HG03457 (cell line): ENCODE data around the gene APBB2.
A peak's percentile ranks its signal among the peaks of the same experiment; 100 is the strongest.

Experiments
- ATAC-seq: cut with Tn5 transposase; IDR thresholded peaks from one replicate; pipeline ENCODE4 v1.9.1; 2021; ENCODE audit warnings: moderate number of reproducible peaks; ENCODE audit not compliant: unreplicated experiment

The APBB2 gene

DNA sequence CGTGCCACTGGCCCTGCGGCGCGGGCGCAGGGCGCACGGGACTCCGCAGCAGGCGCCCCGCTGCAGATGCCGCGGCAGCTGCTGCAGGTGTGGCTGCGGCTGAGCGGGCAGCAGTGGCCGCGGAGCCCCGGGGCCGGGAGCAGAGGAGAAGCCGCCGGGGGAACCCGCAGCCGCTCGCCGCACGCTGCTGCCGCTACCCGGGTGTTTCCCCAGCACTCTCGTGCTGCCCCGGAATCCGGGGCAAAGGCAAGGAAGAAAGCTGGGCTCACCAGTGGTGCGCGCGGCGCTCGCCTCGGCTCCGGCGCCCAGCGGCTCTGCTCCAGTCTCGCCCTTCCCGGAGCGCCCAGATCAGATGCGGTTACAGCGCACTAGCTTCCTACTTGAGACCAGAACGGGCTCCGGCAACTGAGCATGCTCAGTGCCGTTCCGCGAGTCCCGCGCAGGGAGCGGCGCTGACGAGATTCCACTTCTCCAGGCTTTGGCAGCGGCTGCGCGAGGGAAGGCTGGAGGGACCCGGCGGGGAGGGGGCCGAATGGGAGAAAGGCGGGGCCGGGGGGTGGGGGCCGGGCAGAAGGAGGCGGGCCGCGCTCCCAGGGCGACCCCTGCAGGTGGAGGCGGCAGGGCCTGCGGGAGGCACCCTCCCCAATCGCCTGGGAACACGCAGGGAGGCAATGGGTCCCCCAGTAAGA, at the start of gene APBB2:
Gene APBB2, minus strand, starts transcription at position 407 of the 689 bp plus-strand sequence. CDS start 181,288 bp downstream, outside the sequence.
- ATAC-seq = peak; percentile 47

DNA sequence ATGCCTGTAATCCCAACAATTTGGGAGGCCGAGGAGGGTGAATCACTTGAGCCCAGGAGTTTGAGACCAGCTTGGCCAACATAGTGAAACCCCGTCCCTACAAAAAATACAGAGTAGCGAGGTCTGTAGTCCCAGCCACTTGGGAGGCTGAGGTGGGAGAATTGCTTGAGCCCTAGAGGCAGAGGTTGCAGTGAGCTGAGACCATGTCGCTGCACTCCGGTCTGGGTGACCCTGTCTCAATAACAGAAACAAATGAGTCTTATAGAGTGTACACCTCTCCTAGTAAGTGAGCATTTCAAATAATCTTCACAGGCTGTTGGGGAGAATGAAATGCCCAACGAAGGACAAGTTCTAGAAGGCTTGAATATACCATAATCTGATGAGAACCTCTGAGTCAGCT, 47.9 kb upstream of the APBB2 start:
- no peak for ATAC-seq

- ATAC-seq = no peak
Observed at GRCh38 chr4:41260116-41260733, 45.9 kb upstream of the APBB2 start.

- ATAC-seq = no peak
Observed at GRCh38 chr4:41258783-41259182, 44.4 kb upstream of the APBB2 start.

DNA sequence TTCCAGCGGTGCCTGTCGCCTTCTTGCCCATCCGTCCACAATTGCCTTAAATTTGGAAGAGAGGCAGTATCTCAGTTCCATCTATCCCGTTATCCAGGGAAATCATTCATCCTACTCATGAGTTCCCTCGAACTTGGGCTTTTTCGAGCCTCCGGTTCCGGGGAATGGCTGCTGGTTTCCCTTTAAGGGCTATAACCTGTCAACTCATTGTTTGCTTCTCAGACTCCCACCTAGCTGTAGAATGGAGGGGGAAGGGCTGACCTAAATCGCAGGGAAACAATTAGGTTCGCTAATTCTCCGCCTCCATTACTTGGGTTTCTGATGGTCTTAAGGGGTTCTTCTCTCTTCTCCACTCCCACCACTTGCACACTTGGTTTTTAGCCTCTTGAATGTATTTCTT, 43.6 kb upstream of the APBB2 start:
- ATAC-seq = no peak

- no peak for ATAC-seq
Observed at GRCh38 chr4:41257257-41257901, 43.0 kb upstream of the APBB2 start.

DNA sequence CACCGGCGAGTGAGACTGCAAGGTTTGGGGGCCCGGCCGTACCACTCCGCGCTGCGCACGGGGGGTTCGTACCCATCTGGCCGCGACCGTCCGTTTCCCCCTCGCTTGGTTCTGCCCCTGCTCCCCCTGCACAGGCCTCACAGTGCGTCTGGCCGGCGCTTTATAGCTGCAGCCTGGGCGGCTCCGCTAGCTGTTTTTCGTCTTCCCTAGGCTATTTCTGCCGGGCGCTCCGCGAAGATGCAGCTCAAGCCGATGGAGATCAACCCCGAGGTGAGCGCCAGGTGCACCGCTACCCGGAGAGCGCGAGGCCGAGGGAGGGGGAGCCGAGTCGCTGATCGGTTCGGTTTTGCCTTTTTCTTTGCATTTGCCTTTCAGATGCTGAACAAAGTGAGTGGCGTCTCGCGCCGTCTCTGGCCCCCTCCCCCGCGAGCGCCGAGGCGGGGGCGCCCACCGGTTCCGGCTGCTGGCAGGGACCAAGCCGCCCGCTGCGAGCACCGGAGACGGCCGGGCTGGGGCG, 42.5 kb upstream of the APBB2 start, which contains the start of gene UCHL1:
Gene UCHL1, plus strand, starts transcription at position 189 of the 517 bp plus-strand sequence. Its CDS starts 49 bp downstream, at position 238.
- no peak for ATAC-seq

GRCh38 chr4:41256131-41256739, 41.9 kb upstream of the APBB2 start:
- no peak for ATAC-seq

- no peak for ATAC-seq
Observed at GRCh38 chr4:41245983-41246382, 31.6 kb upstream of the APBB2 start.

DNA sequence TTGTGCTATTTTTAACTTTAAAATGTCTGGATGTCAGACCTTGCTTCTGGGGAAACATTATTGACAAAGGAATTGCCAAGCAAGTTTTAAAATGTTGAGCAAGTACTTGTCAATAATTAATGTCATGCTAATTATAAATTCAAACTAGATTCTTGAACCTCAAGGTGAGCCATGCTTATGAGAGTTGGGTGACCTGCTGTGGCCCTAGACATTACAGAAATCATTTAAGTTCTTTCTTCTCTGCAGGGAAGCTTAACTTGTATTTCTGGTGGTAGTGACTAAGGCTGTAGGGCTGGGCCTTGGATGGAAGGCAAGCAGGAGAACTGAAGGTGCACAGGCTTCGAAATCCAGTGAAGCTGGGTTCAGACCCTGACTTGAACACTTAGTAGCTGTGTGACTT, 27.6 kb upstream of the APBB2 start:
- ATAC-seq = no peak

DNA sequence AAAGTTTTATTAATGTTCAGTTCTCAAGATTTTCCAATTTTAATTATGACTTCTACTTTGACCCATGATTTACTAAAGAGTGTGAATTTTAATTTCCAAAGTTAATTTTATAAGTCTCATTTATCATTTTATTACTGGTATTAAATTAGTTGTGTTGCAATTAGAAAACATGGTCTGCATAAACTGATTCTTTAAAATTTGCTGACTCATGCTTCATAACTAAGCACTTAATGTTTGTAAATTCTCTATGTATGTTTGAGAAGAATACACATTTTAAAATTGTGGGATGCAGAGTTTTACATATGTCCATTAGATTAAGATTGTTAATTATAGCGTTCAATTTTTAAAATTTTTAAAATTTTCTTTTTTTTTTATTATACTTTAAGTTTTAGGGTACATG, 22.2 kb upstream of the APBB2 start:
- no peak for ATAC-seq

GRCh38 chr4:41236032-41236431, 21.7 kb upstream of the APBB2 start:
- ATAC-seq = no peak

DNA sequence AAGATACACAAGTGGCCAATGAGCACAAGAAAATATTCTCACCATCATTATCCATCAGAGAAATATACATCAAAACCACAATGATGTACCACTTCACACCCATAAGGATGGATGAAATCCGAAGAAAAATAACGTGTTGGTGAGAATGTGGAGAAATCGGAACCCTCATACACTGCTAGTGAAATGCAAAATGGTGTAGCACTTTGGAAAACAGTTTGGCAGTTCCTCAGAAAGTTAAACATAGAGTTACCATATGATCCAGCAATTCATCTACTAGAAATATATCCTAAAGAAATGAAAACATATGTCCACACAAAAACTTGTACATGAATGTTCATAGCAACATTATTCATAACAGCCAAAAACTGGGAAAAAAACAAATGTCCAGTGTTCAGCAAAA, 18.5 kb upstream of the APBB2 start:
- no peak for ATAC-seq

DNA sequence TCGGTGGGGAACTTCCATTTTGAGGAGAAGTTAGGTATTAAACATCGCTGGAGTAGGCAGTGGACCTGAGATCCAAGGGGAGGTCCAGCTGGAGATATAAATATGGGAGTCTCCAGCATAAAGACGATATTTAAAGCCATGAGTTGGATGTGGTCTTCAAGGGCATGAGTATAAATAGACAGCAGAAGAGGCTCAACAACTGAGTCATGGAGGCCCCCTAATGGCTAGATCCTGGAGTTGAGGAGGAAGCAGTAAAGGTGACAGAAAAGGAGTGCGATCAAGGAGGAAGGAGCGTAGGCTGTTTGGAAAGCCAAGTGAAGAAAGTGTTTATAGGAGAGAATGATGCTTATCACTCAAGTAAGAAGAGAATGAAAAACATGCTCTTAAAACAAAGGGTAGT, 18.1 kb upstream of the APBB2 start:
- no peak for ATAC-seq

DNA sequence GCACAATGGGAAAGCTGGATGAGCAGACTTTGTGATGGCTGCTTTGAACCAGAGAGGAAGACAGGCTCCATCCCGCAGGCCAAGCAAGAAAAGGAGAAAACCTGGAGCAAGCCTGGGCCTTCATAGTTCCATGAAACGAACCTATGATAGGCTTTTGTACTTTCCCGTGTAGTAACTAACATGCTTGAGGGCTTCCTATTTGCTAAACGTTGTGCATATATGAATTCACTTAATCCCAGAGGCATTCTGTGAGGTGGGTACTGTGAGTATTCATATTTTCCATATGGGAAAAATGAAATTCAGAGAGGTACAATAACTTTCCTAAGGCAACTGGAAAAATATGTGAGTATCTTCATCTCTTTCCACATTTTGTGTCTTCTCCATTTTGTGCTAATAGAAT, 13.6 kb upstream of the APBB2 start:
- ATAC-seq = no peak

DNA sequence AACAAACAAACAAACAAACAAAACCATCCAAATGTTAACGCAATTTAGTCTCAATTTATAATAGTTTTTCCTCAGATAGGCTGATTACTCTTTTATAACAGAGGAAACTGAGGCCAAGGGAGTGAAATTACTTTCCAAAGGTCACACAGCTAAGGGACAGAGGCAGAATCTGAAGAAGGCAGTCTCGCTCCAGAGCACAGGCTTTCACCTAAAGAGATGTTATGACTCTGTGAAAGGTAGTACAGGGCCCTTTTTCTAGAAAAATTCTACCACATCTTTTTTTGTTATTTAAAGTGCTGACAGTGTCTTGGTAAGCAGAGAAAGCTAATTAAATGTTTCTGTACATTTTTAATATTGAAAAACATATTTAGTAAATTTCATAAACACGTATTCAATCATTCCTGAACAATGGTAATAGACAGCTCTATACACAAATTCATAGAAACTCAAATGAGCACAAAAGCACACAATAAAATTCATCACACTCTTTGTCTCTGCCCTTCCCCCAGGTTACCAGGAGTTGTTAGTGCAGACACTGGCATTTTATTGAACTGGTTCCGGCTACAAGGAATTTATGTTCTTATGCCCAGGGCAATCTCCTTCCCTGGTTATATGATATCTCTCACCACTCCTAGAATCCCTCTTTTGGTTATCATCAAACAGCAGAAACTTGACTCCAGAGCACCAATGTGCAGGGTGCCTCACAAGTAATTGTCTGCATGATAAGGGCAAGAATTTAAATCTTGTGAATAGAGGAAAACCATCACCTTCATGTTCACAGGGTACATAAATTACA, 7.7 kb upstream of the APBB2 start:
- ATAC-seq = no peak

DNA sequence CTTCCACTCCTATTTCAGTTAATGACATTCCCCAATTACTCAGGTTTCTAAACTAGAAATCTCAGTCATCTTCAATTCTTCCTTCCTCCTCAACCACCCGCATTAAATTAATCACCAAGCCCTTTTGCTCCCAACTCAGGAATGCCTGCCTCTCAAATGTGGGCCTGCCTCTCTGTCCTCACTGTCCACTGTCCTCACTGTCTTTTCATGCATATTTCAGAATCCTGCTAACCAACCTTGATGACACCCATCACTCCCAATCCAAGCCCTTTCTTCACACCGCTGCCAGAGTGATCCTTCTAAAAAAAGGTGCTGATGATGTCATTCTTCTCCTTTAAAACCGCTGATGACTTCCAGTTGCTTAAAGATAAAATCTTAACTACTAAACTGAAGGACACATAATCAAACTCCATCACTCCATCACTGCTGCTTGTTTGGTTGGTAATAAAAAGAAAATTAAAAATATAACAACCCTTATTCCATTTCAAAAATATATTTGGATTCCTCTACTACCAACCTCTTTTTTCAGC, 5.1 kb upstream of the APBB2 start:
- ATAC-seq = no peak

- no peak for ATAC-seq
Observed at GRCh38 chr4:41218703-41219102, 4.4 kb upstream of the APBB2 start.

DNA sequence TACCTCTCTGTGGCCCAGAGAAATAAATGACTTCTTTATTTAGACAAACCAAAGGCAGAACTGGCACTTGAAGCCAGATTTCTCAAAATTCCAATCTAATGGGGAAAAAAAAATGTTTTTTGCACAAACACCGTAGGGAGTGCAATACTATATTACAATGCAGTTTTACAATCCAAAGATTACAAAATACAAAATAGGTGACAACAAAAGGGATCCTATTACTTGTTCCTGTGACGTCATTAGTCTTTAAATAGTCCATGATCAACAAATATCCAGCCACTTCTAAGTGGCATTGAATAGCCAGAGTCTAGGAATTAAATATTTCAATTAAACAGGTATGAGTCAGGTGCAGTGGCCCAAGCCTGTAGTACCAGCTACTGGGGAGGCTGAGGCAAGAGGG, 3.0 kb upstream of the APBB2 start:
- no peak for ATAC-seq

GRCh38 chr4:41217020-41217333, 2.6 kb upstream of the APBB2 start:
- ATAC-seq = no peak
